ENCODE results near the gene ITSN1.
A peak's percentile ranks its signal among the peaks of the same experiment; 100 is the strongest.

ITSN1 gene

DNA sequence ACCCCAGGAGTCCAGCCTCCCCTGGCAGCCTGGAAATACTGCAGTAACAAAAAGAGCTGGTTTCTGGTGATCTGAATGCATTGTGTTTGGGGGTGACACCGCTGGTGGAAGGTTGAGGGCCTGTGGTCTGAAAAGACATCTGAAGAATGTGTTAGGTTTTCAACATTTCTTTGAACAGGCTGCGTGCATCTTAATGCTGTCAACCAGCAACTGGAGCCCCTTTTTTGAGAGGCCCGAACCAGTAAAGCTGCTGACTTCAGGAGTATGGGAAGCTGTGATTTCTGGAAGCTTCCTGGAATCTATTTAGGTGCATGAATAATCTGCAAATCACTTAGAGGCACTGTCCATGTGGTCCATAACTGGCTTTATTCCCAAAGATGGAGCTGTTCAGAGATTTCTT, 256.3 kb downstream of the ITSN1 start:
- TF ChIP-seq YY1 (IDR thresholded peaks at IDR 0.05; ENCODE audit: low read depth) (no peak), FOXM1 (IDR thresholded peaks at IDR 0.05; ENCODE audit: borderline replicate concordance, low read depth) (no peak)

DNA sequence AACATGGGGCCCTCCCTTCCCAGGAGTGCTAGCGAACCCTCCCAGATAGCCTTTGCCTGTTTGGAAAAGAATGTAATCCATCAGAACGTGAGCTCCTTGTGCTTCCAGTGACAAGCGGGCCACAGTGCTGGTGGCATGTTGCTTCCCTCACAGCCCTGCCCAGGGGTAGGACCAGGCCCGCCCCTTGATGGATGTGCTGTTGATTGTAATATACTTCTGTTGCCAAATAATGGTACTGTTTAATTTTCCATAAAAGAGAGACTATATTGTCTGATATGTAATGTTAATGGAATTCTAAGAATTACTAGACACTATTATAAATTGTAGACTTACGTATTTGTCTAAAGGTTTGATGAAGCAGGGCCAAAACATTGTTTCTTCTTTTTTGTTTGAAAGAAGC, 256.9 kb downstream of the ITSN1 start:
- TF ChIP-seq EP300 (IDR thresholded peaks at IDR 0.05; ENCODE audit: borderline replicate concordance) (no peak), NFIC (IDR thresholded peaks at IDR 0.05) (0 out of 2 replicates have a peak, but pooled peaks have one; percentile 9), TAF1 (IDR thresholded peaks at IDR 0.05; ENCODE audit: low read depth) (no peak), TEAD4 (IDR thresholded peaks at IDR 0.05) (peak; percentile 14; the same call in 1 of the 2 replicates), RAD21 (IDR thresholded peaks at IDR 0.05; ENCODE audit: low read depth) (no peak), CREB1 (IDR thresholded peaks at IDR 0.05; ENCODE audit: low read depth) (no peak), FOXM1 (IDR thresholded peaks at IDR 0.05; ENCODE audit: borderline replicate concordance, low read depth) (no peak)

DNA sequence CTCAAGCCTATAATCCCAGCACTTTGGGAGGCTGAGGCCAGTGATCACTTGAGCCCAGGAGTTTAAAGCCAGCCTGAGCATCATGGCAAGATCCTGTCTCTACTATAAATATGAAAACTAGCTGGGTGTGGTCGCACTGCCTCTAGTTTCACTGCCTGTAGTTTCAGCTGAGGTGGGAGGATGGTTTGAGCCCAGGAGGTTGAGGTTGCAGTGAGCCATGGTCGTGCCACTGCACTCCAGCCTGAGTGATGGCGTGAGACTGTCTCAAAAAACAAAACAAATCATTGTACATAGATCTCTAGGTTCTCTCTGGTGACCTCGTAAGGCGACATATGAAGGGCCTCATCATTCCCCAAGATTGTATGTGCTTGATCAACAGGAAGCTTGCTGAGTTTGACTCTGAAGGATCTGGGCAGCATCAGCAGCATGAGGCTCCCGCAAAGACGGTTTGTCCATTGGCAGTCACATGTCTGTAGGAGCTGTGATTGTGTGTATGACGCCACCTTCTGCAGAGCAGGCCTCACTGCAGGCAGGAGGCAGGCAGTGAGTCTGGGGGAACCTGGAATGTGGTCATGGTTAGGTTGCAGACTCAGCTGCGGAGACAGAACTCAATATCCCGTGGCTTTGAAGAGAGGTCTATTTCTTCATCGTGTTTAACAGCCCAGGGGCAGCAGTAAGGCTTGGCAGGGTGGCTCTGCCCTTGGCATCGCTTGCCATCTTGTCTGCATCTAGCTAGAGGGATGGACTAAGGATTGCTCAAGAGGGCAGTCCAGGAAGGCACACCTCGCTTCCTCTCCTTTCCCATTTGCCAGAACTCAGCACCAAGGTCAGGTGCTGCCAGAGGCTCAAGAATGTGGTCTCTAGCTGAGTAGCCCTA, 259.3 kb downstream of the ITSN1 start:
- TF ChIP-seq, protein P1, sequence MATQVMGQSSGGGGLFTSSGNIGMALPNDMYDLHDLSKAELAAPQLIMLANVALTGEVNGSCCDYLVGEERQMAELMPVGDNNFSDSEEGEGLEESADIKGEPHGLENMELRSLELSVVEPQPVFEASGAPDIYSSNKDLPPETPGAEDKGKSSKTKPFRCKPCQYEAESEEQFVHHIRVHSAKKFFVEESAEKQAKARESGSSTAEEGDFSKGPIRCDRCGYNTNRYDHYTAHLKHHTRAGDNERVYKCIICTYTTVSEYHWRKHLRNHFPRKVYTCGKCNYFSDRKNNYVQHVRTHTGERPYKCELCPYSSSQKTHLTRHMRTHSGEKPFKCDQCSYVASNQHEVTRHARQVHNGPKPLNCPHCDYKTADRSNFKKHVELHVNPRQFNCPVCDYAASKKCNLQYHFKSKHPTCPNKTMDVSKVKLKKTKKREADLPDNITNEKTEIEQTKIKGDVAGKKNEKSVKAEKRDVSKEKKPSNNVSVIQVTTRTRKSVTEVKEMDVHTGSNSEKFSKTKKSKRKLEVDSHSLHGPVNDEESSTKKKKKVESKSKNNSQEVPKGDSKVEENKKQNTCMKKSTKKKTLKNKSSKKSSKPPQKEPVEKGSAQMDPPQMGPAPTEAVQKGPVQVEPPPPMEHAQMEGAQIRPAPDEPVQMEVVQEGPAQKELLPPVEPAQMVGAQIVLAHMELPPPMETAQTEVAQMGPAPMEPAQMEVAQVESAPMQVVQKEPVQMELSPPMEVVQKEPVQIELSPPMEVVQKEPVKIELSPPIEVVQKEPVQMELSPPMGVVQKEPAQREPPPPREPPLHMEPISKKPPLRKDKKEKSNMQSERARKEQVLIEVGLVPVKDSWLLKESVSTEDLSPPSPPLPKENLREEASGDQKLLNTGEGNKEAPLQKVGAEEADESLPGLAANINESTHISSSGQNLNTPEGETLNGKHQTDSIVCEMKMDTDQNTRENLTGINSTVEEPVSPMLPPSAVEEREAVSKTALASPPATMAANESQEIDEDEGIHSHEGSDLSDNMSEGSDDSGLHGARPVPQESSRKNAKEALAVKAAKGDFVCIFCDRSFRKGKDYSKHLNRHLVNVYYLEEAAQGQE (IDR thresholded peaks at IDR 0.05; ENCODE audit: low read depth), result no peak
- TF ChIP-seq, protein P2, sequence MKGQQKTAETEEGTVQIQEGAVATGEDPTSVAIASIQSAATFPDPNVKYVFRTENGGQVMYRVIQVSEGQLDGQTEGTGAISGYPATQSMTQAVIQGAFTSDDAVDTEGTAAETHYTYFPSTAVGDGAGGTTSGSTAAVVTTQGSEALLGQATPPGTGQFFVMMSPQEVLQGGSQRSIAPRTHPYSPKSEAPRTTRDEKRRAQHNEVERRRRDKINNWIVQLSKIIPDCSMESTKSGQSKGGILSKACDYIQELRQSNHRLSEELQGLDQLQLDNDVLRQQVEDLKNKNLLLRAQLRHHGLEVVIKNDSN (IDR thresholded peaks at IDR 0.05), result peak; percentile 79
- no peak for TF ChIP-seq TEAD4 (IDR thresholded peaks at IDR 0.05)
- no peak for TF ChIP-seq TAF1 (IDR thresholded peaks at IDR 0.05; ENCODE audit: low read depth)
- no peak for TF ChIP-seq FOXM1 (IDR thresholded peaks at IDR 0.05; ENCODE audit: borderline replicate concordance, low read depth)
- TF ChIP-seq RAD21 (IDR thresholded peaks at IDR 0.05; ENCODE audit: low read depth), result peak; percentile 83
- TF ChIP-seq, protein P3, sequence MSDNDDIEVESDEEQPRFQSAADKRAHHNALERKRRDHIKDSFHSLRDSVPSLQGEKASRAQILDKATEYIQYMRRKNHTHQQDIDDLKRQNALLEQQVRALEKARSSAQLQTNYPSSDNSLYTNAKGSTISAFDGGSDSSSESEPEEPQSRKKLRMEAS (IDR thresholded peaks at IDR 0.05), result peak; percentile 47; the same call in 1 of the 2 replicates
- peak; percentile 15; the same call in 1 of the 2 replicates for TF ChIP-seq CEBPB (IDR thresholded peaks at IDR 0.05)
- TF ChIP-seq NFIC (IDR thresholded peaks at IDR 0.05), result no peak
- TF ChIP-seq ZBTB7A (IDR thresholded peaks at IDR 0.05; ENCODE audit: low read depth), result no peak

GRCh38 chr21:33902349-33902748, 260.0 kb downstream of the ITSN1 start:
- TF ChIP-seq TEAD4 (IDR thresholded peaks at IDR 0.05), result no peak
- TF ChIP-seq, protein P2 (IDR thresholded peaks at IDR 0.05), result no peak
- no peak for TF ChIP-seq EP300 (IDR thresholded peaks at IDR 0.05; ENCODE audit: borderline replicate concordance)
- no peak for TF ChIP-seq CREB1 (IDR thresholded peaks at IDR 0.05; ENCODE audit: low read depth)
- no peak for TF ChIP-seq TAF1 (IDR thresholded peaks at IDR 0.05; ENCODE audit: low read depth)
- no peak for TF ChIP-seq RAD21 (IDR thresholded peaks at IDR 0.05; ENCODE audit: low read depth)
- no peak for TF ChIP-seq NFIC (IDR thresholded peaks at IDR 0.05)

DNA sequence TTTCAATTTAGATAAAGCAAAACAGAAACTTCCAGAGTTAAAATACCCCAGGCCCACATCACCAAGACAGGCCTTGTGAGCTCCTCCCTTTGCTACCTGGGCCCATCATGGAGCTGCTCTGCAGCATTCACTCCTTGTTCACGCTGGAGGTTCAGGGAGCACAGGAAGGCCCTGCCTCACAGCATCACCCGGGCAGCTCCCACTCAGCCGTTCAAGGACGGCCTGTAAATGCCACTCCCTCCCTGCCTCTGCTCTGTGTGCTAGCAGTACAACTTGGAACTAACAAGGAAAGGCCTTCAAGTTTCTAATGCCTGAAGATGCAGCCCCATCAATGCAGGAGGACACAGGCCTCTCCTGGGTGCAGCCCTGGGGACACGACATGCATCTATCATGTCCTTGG, 261.7 kb downstream of the ITSN1 start:
- TF ChIP-seq TEAD4 (IDR thresholded peaks at IDR 0.05), result no peak
- TF ChIP-seq ZBTB7A (IDR thresholded peaks at IDR 0.05; ENCODE audit: low read depth), result no peak
- TF ChIP-seq YY1 (IDR thresholded peaks at IDR 0.05; ENCODE audit: low read depth), result no peak
- no peak for TF ChIP-seq CEBPB (IDR thresholded peaks at IDR 0.05)
- no peak for TF ChIP-seq TAF1 (IDR thresholded peaks at IDR 0.05; ENCODE audit: low read depth)
- TF ChIP-seq, protein P2 (IDR thresholded peaks at IDR 0.05), result no peak
- no peak for TF ChIP-seq NFIC (IDR thresholded peaks at IDR 0.05)
- no peak for TF ChIP-seq EGR1 (IDR thresholded peaks at IDR 0.05)
- TF ChIP-seq, protein P3 (IDR thresholded peaks at IDR 0.05), result no peak
- no peak for TF ChIP-seq CREB1 (IDR thresholded peaks at IDR 0.05; ENCODE audit: low read depth)
- TF ChIP-seq FOXM1 (IDR thresholded peaks at IDR 0.05; ENCODE audit: borderline replicate concordance, low read depth), result no peak
- no peak for TF ChIP-seq RAD21 (IDR thresholded peaks at IDR 0.05; ENCODE audit: low read depth)
- TF ChIP-seq EP300 (IDR thresholded peaks at IDR 0.05; ENCODE audit: borderline replicate concordance), result no peak
- TF ChIP-seq, protein P1 (IDR thresholded peaks at IDR 0.05; ENCODE audit: low read depth), result no peak
- TF ChIP-seq TCF12 (IDR thresholded peaks at IDR 0.05; ENCODE audit: low read depth), result no peak

Data from Ishikawa (cell line).